Activated naive CD4-positive, alpha-beta T cell treated with anti-CD3 and anti-CD28 coated beads for 36 hours (primary cell): ENCODE measurements around the gene PCED1B. TPM values are rescaled to one million over a fixed set of nuclear protein-coding genes. Genes with fewer than 3 reads are reported as not detected.
"Not testable (repeated sequence)": the region's sequence is repeated elsewhere in the genome, so short reads cannot be mapped to it uniquely, and the experiment has no call there.

ENCODE experiments used
- CTCF ChIA-PET: fragments of 350-600 bp; sonication (Branson Sonifier 250); formaldehyde crosslinking; loops from one replicate; lab custom pipeline; 2021; ENCODE audit warnings: antibody characterized with exemption; lab: Charles Lee
- DNase-seq: peaks from one replicate; pipeline ENCODE4 v3.0.0-alpha.2; 2020
- H3K27ac Mint-ChIP-seq: one replicate; pipeline ENCODE4 v1.8.0; 2021; ENCODE audit warnings: mild to moderate bottlenecking, mixed read lengths
- H3K27me3 Mint-ChIP-seq: one replicate; pipeline ENCODE4 v1.8.0; 2021; ENCODE audit warnings: low read depth, mixed read lengths
- H3K36me3 Mint-ChIP-seq: one replicate; pipeline ENCODE4 v1.8.0; 2021; ENCODE audit warnings: low read depth, mixed read lengths
- H3K4me1 Mint-ChIP-seq: one replicate; pipeline ENCODE4 v1.8.0; 2021; ENCODE audit warnings: low read depth, mixed read lengths
- H3K4me3 Mint-ChIP-seq: one replicate; pipeline ENCODE4 v1.8.0; 2021; ENCODE audit warnings: mild to moderate bottlenecking, moderate library complexity, mixed read lengths
- H3K9me3 Mint-ChIP-seq: one replicate; pipeline ENCODE4 v1.8.0; 2021; ENCODE audit warnings: mixed read lengths
- intact Hi-C: fragments of 100-400 bp; cut with micrococcal nuclease; formaldehyde crosslinking; loops from one replicate; pipeline ENCODE4 v1.15.1; 2023
- total RNA-seq, 2 experiments: library from RNA; stranded (reverse); gene quantifications; one replicate each; pipeline ENCODE4 v1.2.3, GENCODE V29; 2021

The PCED1B gene
- total RNA-seq, 2 experiments from 2014 or later, result 138 to 143 TPM

DNA sequence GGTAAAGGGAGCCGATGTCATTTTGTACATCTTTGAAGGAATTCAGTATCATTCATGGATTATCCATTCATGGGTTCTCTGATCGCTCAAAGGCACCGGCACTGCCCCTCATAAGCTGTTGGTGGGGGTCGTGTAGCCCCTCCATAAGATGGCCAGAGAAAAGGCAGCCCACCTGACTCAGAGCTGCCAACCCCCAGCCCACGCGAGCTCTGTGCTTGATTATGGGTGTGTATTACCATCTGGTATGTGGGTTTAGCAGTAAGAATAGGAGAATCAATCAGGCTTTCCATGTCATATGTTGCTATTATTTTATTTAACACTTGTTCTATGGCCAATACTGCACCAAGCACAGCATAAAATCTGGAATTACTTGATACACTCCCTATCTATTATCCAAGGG is 32.4 kb downstream of the PCED1B start:
- Mint-ChIP-seq H3K4me1 (peaks cover 33% of the 10 kb centered on the region), H3K27me3 (no peaks in the 10 kb centered on the region), H3K9me3 (no peaks in the 10 kb centered on the region), H3K27ac (no peak overlapping the region), H3K4me3 (no peak overlapping the region), H3K36me3 (peaks cover 23% of the 10 kb centered on the region)
- DNase-seq, result no peak
- intact Hi-C loops, result no loop called here
- CTCF ChIA-PET, result interaction anchor here (1.3 to 1.9 kb wide), 3 partner anchors 41 to 91 kb away, joined by 3 to 4 read pairs (median 4); no protein-coding TSS in a partner anchor

DNA sequence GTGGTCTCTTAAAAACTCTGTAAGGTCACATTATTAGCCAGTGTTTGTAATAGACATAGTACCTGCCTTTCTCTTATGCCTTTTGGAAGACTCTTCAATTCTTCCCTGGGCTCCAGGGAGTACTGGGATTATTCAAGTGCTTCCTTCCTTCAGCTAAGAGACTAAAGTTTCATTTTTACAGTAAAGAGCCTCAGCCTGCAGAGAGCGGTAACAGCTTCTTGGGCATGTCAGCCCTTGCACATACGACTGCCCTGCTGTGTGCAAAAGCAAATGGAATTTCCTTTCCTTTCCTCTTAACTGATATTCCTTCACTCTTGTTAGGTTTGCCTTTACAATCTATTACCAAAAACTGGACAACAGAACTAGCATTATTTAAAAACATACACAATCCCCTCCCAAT is 33.3 kb downstream of the PCED1B start:
- CTCF ChIA-PET, result interaction anchor here (1.3 to 1.9 kb wide), 3 partner anchors 42 to 91 kb away, joined by 3 to 4 read pairs (median 4); no protein-coding TSS in a partner anchor
- Mint-ChIP-seq H3K4me3 (no peak overlapping the region), H3K36me3 (peaks cover 24% of the 10 kb centered on the region), H3K9me3 (peaks cover under 1% of the 10 kb centered on the region), H3K4me1 (peaks cover 33% of the 10 kb centered on the region), H3K27ac (no peak overlapping the region), H3K27me3 (no peaks in the 10 kb centered on the region)
- DNase-seq, result no peak
- intact Hi-C loops, result no loop called here

DNA sequence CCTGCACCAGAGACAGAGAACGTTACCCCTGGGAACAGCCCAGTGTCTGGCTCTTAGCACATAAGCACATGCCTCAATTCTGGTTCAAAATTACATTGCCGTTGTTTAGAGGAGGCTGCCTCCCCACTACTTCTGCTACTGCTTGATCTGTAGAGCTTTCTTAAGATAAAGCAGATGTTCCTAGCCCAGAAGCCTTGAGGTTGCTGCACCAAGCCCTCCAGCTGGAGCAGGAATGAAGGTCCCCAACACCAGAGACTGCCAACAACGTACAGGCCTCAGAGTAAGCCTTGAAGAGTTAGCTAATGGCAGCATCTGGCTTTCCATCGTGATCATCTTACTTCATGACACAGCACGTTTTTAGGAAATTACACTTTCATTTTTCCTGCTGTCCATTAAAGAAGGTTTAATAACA is 35.1 kb downstream of the PCED1B start:
- H3K27ac Mint-ChIP-seq, result no peak overlapping the region
- peaks cover 33% of the 10 kb centered on the region for H3K4me1 Mint-ChIP-seq
- intact Hi-C loops, result no loop called here
- no peak overlapping the region for H3K4me3 Mint-ChIP-seq
- CTCF ChIA-PET, result no interaction called here
- peaks cover 28% of the 10 kb centered on the region for H3K36me3 Mint-ChIP-seq
- no peaks in the 10 kb centered on the region for H3K27me3 Mint-ChIP-seq
- H3K9me3 Mint-ChIP-seq, result peaks cover 4% of the 10 kb centered on the region
- no peak for DNase-seq

DNA sequence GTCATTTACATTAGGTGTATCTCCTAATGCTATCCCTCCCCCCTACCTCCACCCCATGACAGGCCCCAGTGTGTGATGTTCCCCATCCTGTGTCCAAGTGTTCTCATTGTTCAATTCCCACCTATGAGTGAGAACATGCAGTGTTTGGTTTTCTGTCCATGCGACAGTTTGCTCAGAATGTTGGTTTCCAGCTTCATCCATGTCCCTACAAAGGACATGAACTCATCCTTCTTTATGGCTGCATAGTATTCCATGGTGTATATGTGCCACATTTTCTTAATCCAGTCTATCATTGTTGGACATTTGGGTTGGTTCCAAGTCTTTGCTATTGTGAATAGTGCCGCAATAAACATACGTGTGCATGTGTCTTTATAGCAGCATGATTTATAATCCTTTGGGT is 37.9 kb downstream of the PCED1B start:
- H3K9me3 Mint-ChIP-seq, CTCF ChIA-PET, H3K4me3 Mint-ChIP-seq, H3K27ac Mint-ChIP-seq, DNase-seq, intact Hi-C loops, H3K27me3 Mint-ChIP-seq: not testable (repeated sequence)
- H3K36me3 Mint-ChIP-seq, result peaks cover 22% of the 10 kb centered on the region
- peaks cover 28% of the 10 kb centered on the region for H3K4me1 Mint-ChIP-seq

DNA sequence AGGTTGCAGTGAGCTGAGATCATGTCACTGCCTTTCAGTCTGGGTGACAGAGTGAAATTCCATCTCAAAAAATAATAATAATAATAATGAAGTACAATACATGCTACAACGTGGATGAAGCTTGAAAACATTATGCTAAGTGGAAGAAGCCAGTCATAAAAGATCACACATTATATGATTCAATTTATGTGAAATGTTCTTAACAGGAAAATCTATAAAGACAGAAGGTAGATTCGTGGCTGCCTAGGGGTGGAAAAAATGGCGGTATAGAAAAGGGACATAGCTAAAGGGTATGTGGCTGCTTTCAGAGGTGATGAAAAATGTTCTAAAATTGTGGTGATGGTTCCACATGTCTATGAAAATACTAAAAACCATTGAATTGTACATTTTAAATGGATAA is 41.3 kb downstream of the PCED1B start:
- H3K27ac Mint-ChIP-seq, result peak overlapping the region; percentile 79
- H3K36me3 Mint-ChIP-seq, result peaks cover 18% of the 10 kb centered on the region
- peaks cover 41% of the 10 kb centered on the region for H3K4me1 Mint-ChIP-seq
- DNase-seq, result peak; percentile 43
- no peaks in the 10 kb centered on the region for H3K27me3 Mint-ChIP-seq
- H3K4me3 Mint-ChIP-seq, result no peak overlapping the region
- CTCF ChIA-PET, result interaction anchor here (1.6 kb wide), 1 partner anchor 22 kb away, joined by 4 read pairs; no protein-coding TSS in a partner anchor
- intact Hi-C loops, result loop anchor here (1.0 to 2.0 kb wide), 4 partner anchors 24 to 276 kb away; no protein-coding TSS in a partner anchor
- H3K9me3 Mint-ChIP-seq, result peaks cover 4% of the 10 kb centered on the region

DNA sequence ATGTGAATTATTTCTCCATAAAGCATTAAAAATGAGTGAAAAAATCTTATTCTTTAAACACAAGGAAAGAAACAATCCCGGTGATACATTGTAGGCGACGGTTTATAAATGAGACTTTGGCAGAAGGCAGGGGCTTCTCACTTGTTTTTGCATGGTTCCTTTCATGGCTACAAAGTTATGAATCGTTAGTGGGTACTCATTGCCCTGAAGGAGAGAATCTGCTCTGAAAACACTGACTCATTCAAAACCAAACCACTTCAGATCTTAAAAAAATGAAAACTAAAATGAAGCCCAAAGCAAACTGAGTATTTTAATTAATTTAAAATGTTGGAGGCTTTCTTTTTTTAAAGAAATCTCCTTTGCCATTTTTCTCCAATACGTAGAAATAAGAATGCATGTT is 41.7 kb downstream of the PCED1B start:
- Mint-ChIP-seq H3K4me3 (no peak overlapping the region), H3K36me3 (peaks cover 15% of the 10 kb centered on the region), H3K4me1 (peaks cover 41% of the 10 kb centered on the region), H3K27ac (peak overlapping the region; percentile 79), H3K27me3 (no peaks in the 10 kb centered on the region), H3K9me3 (peaks cover 4% of the 10 kb centered on the region)
- DNase-seq, result no peak
- intact Hi-C loops, result loop anchor here (1.0 to 2.0 kb wide), 4 partner anchors 24 to 276 kb away; no protein-coding TSS in a partner anchor
- CTCF ChIA-PET, result no interaction called here

DNA sequence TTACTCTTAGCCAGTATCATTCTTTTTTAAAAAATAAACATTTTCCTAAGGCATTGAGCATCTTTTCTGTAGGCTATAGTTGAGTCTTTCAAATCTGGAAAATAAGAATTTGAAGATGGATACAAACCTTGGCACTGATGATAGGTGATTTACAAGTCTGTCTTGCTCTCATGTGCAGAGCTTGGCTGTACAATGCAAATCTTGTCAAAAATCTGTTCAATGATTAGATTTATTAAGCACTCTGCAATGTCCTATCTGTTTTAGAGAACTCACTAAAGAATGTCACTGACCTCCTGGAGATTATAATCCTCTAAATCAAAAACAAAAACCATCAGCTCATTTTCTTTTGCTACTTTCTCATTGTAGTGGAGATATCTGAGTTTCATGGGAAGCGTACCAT is 43.2 kb downstream of the PCED1B start:
- CTCF ChIA-PET, result interaction anchor here (0.5 to 0.9 kb wide), 3 partner anchors 9 to 71 kb away, joined by 3 to 4 read pairs (median 3); no protein-coding TSS in a partner anchor
- intact Hi-C loops, result no loop called here
- no peak overlapping the region for H3K27ac Mint-ChIP-seq
- H3K9me3 Mint-ChIP-seq, result peaks cover 4% of the 10 kb centered on the region
- no peak overlapping the region for H3K4me3 Mint-ChIP-seq
- no peaks in the 10 kb centered on the region for H3K27me3 Mint-ChIP-seq
- DNase-seq, result no peak
- peaks cover 12% of the 10 kb centered on the region for H3K36me3 Mint-ChIP-seq
- H3K4me1 Mint-ChIP-seq, result peaks cover 41% of the 10 kb centered on the region

DNA sequence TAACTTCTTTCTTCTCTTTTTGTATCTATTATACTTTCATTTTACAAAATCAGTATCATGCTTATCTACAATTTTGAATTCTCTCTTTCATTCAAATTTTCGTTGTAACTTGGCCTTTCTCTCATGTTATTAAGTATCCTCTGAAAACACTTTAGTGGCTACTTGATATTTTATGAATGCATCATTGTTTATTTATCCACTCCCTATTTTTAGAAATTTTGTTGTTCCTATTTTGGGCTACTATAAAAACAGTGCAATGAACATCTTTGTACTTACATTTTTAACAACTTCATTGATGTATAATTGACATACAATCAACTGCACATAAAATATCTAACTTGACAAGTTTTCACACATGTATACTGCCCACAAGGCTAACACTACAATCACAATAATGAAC is 44.3 kb downstream of the PCED1B start:
- CTCF ChIA-PET, result no interaction called here
- Mint-ChIP-seq H3K27me3 (no peaks in the 10 kb centered on the region), H3K4me1 (peaks cover 41% of the 10 kb centered on the region), H3K4me3 (no peak overlapping the region), H3K27ac (no peak overlapping the region), H3K36me3 (peaks cover 3% of the 10 kb centered on the region), H3K9me3 (peaks cover under 1% of the 10 kb centered on the region)
- no peak for DNase-seq
- intact Hi-C loops, result no loop called here

DNA sequence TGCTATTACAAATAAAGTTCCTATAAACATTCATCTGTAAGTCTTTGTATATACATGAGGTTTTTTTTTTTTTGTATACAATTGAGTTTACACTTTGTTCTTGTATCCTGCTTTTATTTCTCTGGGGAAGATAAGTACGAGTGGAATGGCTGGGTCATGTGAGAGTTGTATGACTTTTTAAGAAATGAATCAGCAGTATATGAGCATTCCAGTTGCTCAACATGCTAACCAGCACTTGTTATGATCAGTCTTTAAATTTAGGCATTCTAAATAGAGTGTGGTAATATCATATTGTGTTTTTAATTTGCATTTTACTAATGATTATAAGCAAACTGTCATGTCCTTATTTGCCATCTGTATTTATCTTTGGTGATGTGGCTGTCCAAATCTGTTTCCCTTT is 45.0 kb downstream of the PCED1B start:
- H3K36me3 Mint-ChIP-seq, result peaks cover 1% of the 10 kb centered on the region
- no peak overlapping the region for H3K27ac Mint-ChIP-seq
- peaks cover 41% of the 10 kb centered on the region for H3K4me1 Mint-ChIP-seq
- no peaks in the 10 kb centered on the region for H3K27me3 Mint-ChIP-seq
- no peaks in the 10 kb centered on the region for H3K9me3 Mint-ChIP-seq
- CTCF ChIA-PET, result no interaction called here
- no peak overlapping the region for H3K4me3 Mint-ChIP-seq
- no peak for DNase-seq
- intact Hi-C loops, result no loop called here

DNA sequence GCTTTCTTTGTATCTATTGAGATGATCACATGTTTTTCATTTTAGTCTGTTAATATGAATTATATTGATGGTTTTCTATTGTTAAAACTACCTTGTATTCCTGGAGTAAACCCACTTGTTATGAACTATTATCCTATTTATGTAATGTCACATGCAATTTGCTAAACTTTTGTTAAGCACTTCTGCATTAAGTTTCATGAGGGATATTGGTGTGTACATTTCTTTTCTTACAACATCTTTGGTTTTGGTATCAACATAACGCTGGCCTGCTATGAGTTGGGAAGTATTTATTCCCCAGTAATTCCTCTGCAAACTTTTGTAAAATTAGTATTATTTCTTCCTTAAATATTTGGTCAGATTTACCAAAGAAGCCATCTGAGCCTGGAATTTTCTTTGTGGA is 46.8 kb downstream of the PCED1B start:
- DNase-seq, result no peak
- Mint-ChIP-seq H3K4me1 (peaks cover 28% of the 10 kb centered on the region), H3K4me3 (no peak overlapping the region), H3K27ac (no peak overlapping the region), H3K27me3 (no peaks in the 10 kb centered on the region), H3K36me3 (peaks cover 1% of the 10 kb centered on the region), H3K9me3 (no peaks in the 10 kb centered on the region)
- CTCF ChIA-PET, result no interaction called here
- intact Hi-C loops, result no loop called here

DNA sequence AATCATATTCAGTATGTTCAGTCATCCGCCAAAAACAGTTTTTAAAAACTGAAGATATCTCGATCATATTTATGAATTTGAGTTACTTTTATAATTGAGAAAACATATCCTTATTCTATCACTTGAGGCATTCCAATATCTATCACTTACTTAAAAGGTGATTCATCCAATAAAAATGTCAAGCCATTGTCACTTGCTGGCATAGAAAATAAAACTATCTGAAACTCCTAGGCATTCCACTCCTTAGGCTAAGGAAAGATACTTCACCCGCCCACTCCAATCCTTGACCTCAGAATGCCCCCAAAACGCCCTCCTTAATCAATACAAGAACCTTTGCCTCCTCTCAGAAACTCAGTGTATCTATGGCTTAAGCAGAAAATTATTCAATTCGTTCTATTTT is 51.6 kb downstream of the PCED1B start:
- H3K4me3 Mint-ChIP-seq, result no peak overlapping the region
- H3K27me3 Mint-ChIP-seq, result no peaks in the 10 kb centered on the region
- H3K27ac Mint-ChIP-seq, result no peak overlapping the region
- CTCF ChIA-PET, result no interaction called here
- no peaks in the 10 kb centered on the region for H3K9me3 Mint-ChIP-seq
- DNase-seq, result no peak
- intact Hi-C loops, result no loop called here
- H3K4me1 Mint-ChIP-seq, result peaks cover 9% of the 10 kb centered on the region
- peaks cover 9% of the 10 kb centered on the region for H3K36me3 Mint-ChIP-seq

DNA sequence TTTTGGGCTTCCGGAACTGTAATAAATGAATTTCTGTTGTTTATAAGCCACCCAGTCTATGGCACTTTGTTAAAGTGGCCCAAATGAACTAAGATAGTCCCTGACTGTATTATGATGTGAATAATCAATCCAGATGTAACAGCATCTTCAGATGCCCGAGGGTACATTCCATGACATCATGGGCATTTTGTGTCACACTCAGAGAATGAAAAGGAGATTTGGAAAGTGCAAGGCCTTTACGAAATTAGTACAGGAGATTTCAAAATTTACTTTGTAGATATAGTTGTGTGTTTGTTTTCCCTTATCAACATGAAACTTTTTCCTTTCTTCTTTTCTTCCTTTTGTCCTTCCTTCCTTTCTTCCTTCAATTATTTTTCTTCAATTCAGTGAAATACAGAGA is 54.6 kb downstream of the PCED1B start:
- H3K9me3 Mint-ChIP-seq, result no peaks in the 10 kb centered on the region
- intact Hi-C loops, result no loop called here

DNA sequence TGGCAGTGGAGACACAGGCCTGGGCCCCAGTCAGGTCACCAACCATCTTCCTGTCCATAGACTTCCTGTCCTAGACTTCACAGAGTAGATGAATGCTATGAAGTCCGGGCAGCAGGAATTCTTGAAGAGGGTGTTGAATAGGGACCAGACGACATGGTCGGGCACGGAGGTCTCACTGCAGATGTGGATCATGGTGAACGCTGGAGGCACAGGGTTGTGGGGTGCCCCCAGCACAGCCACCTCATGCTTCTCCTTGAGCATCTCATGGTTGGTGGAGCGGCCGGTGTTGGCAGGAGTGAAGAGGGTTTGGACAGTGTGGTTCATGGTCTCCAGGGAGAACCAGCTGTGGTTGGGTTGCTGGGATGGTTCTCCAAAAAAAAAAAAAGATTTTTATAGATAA is 56.2 kb downstream of the PCED1B start:
- Mint-ChIP-seq H3K4me1 (peaks cover 9% of the 10 kb centered on the region), H3K27ac (no peak overlapping the region), H3K4me3 (no peak overlapping the region), H3K9me3 (peaks cover 5% of the 10 kb centered on the region), H3K27me3 (no peaks in the 10 kb centered on the region), H3K36me3 (peaks cover 20% of the 10 kb centered on the region)
- intact Hi-C loops, result no loop called here
- no peak for DNase-seq
- CTCF ChIA-PET, result no interaction called here

More for the DNA sequence above, 54.6 kb downstream of the PCED1B start:
- Mint-ChIP-seq H3K4me1 (peaks cover 9% of the 10 kb centered on the region), H3K27me3 (no peaks in the 10 kb centered on the region), H3K36me3 (peaks cover 10% of the 10 kb centered on the region), H3K27ac (no peak overlapping the region), H3K4me3 (no peak overlapping the region)
- DNase-seq, result no peak
- CTCF ChIA-PET, result no interaction called here
